HG02610 (cell line): ENCODE results near the gene DDAH1.

Experiments
- ATAC-seq: cut with Tn5 transposase; IDR thresholded peaks from one replicate; pipeline ENCODE4 v1.9.1; 2021; ENCODE audit warnings: mild to moderate bottlenecking, moderate library complexity; ENCODE audit not compliant: unreplicated experiment

Gene DDAH1

GRCh38 chr1:85333186-85333585 is 131.8 kb downstream of the DDAH1 start:
- ATAC-seq = no peak

GRCh38 chr1:85332575-85332974 is 132.4 kb downstream of the DDAH1 start:
- no peak for ATAC-seq

- peak; percentile 64 for ATAC-seq
These were observed 134.2 kb downstream of the DDAH1 start for GRCh38 chr1:85330711-85331290.

GRCh38 chr1:85330214-85330631 is 134.7 kb downstream of the DDAH1 start:
- no peak for ATAC-seq

- ATAC-seq = no peak
These were observed 136.1 kb downstream of the DDAH1 start for GRCh38 chr1:85328713-85329397.

GRCh38 chr1:85327759-85328158 is 137.2 kb downstream of the DDAH1 start:
- ATAC-seq = no peak

GRCh38 chr1:85326851-85327250 is 138.1 kb downstream of the DDAH1 start:
- ATAC-seq = no peak

- no peak for ATAC-seq
These were observed 138.6 kb downstream of the DDAH1 start for GRCh38 chr1:85326336-85326735.

GRCh38 chr1:85325920-85326319 is 139.0 kb downstream of the DDAH1 start:
- no peak for ATAC-seq

- no peak for ATAC-seq
These were observed 141.2 kb downstream of the DDAH1 start for GRCh38 chr1:85323770-85324169.

GRCh38 chr1:85322655-85323054 is 142.3 kb downstream of the DDAH1 start:
- no peak for ATAC-seq

- peak; percentile 92 for ATAC-seq
These were observed 143.6 kb downstream of the DDAH1 start for GRCh38 chr1:85321237-85321964.

GRCh38 chr1:85320371-85321131 is 144.4 kb downstream of the DDAH1 start:
- no peak for ATAC-seq

- no peak for ATAC-seq
These were observed 145.0 kb downstream of the DDAH1 start for GRCh38 chr1:85319931-85320330.

- ATAC-seq = no peak
These were observed 145.5 kb downstream of the DDAH1 start for GRCh38 chr1:85319491-85319890.

- no peak for ATAC-seq
These were observed 146.7 kb downstream of the DDAH1 start for GRCh38 chr1:85318217-85318616.

- no peak for ATAC-seq
These were observed 147.4 kb downstream of the DDAH1 start for GRCh38 chr1:85317560-85317959.

- no peak for ATAC-seq
These were observed 148.6 kb downstream of the DDAH1 start for GRCh38 chr1:85316321-85316720.

GRCh38 chr1:85315789-85316188 is 149.2 kb downstream of the DDAH1 start:
- no peak for ATAC-seq

- no peak for ATAC-seq
These were observed 150.2 kb downstream of the DDAH1 start for GRCh38 chr1:85314726-85315125.
